Hepatocyte (in vitro differentiated cells): Measurements from ENCODE around the gene SPATS2.

ENCODE experiments used
- CTCF ChIP-seq: fragments of 200-600 bp; sonication (generic); IDR thresholded peaks from 2 replicates; pipeline ENCODE4 v1.5.1; 2016; ENCODE audit warnings: antibody characterized with exemption, mild to moderate bottlenecking; ENCODE audit not compliant: poor library complexity
- EZH2 ChIP-seq: fragments of 200-600 bp; sonication (generic); IDR thresholded peaks from 2 replicates; pipeline ENCODE4 v1.6.1; 2016; ENCODE audit warnings: antibody characterized with exemption, mild to moderate bottlenecking, borderline replicate concordance

- TF ChIP-seq CTCF (no peak), EZH2 (no peak)
Measured at GRCh38 chr12:49370539-49370938, 3.3 kb downstream of the SPATS2 start.
